ENCODE results near the gene RRAGC. TPM values are rescaled to one million over a fixed set of nuclear protein-coding genes. Genes with fewer than 3 reads are reported as not detected.

Gene RRAGC
- polyA plus RNA-seq, 1 donor from 2014 or later: 23.6 TPM

DNA sequence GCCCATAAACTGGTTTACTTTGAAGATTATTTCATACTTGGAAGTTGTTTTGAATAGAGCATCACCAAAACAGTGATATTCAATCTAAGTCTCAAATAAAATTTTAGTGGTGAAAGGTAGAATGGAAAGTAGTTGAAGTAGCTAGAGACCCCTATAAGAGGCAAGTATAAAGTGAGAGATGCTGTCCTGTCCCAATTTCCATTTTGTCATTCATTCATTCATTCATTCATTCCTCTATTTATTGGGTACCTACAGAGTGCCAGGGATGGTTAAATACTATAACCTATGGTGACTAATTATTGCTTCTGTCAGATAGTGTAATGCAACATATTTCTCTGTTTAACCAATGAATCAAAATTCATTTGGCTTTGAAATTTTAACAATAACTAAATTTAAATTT lies 32.7 kb downstream of the RRAGC start:
- H3K9me3 ChIP-seq (ENCODE audit: low read length): no peaks in the 10 kb centered on the region
- no peak overlapping the region for H3K9ac ChIP-seq (ENCODE audit: low read length)
- no peaks in the 10 kb centered on the region for H3K36me3 ChIP-seq (ENCODE audit: insufficient read depth, low read length)
- H3K27me3 ChIP-seq (ENCODE audit: insufficient read depth, low read depth, low read length): no peaks in the 10 kb centered on the region
- H3F3A ChIP-seq (ENCODE audit: insufficient read depth, low read length, poor library complexity, severe bottlenecking): no peaks in the 10 kb centered on the region
- no peak overlapping the region for H2AFZ ChIP-seq (ENCODE audit: low read depth, low read length)
- H3K27ac ChIP-seq (ENCODE audit: low read length): no peak overlapping the region
- peak overlapping the region; percentile 24 for H3K4me3 ChIP-seq (ENCODE audit: low read length)
- H4K20me1 ChIP-seq (ENCODE audit: insufficient read depth): no peaks in the 10 kb centered on the region
- H3K4me2 ChIP-seq (ENCODE audit: low read length): peak overlapping the region; percentile 13
- TF ChIP-seq, protein P1, sequence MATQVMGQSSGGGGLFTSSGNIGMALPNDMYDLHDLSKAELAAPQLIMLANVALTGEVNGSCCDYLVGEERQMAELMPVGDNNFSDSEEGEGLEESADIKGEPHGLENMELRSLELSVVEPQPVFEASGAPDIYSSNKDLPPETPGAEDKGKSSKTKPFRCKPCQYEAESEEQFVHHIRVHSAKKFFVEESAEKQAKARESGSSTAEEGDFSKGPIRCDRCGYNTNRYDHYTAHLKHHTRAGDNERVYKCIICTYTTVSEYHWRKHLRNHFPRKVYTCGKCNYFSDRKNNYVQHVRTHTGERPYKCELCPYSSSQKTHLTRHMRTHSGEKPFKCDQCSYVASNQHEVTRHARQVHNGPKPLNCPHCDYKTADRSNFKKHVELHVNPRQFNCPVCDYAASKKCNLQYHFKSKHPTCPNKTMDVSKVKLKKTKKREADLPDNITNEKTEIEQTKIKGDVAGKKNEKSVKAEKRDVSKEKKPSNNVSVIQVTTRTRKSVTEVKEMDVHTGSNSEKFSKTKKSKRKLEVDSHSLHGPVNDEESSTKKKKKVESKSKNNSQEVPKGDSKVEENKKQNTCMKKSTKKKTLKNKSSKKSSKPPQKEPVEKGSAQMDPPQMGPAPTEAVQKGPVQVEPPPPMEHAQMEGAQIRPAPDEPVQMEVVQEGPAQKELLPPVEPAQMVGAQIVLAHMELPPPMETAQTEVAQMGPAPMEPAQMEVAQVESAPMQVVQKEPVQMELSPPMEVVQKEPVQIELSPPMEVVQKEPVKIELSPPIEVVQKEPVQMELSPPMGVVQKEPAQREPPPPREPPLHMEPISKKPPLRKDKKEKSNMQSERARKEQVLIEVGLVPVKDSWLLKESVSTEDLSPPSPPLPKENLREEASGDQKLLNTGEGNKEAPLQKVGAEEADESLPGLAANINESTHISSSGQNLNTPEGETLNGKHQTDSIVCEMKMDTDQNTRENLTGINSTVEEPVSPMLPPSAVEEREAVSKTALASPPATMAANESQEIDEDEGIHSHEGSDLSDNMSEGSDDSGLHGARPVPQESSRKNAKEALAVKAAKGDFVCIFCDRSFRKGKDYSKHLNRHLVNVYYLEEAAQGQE (IDR thresholded peaks at IDR 0.05; ENCODE audit: borderline replicate concordance): no peak
- no peak for TF ChIP-seq EZH2 (IDR thresholded peaks at IDR 0.05; ENCODE audit: borderline replicate concordance, insufficient read depth, low read length, poor library complexity, severe bottlenecking)
- TF ChIP-seq POLR2AphosphoS5 (IDR thresholded peaks at IDR 0.05): no peak
- TF ChIP-seq TAF1 (IDR thresholded peaks at IDR 0.05; ENCODE audit: low read depth): no peak
- TF ChIP-seq, protein P2, sequence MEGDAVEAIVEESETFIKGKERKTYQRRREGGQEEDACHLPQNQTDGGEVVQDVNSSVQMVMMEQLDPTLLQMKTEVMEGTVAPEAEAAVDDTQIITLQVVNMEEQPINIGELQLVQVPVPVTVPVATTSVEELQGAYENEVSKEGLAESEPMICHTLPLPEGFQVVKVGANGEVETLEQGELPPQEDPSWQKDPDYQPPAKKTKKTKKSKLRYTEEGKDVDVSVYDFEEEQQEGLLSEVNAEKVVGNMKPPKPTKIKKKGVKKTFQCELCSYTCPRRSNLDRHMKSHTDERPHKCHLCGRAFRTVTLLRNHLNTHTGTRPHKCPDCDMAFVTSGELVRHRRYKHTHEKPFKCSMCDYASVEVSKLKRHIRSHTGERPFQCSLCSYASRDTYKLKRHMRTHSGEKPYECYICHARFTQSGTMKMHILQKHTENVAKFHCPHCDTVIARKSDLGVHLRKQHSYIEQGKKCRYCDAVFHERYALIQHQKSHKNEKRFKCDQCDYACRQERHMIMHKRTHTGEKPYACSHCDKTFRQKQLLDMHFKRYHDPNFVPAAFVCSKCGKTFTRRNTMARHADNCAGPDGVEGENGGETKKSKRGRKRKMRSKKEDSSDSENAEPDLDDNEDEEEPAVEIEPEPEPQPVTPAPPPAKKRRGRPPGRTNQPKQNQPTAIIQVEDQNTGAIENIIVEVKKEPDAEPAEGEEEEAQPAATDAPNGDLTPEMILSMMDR (IDR thresholded peaks at IDR 0.05; ENCODE audit: poor library complexity, severe bottlenecking): no peak
- TF ChIP-seq MXI1 (conservative IDR thresholded peaks at IDR 0.05; ENCODE audit: poor library complexity, severe bottlenecking): no peak
- TF ChIP-seq SMC3 (conservative IDR thresholded peaks at IDR 0.05; ENCODE audit: poor library complexity): no peak
- TF ChIP-seq RAD21 (conservative IDR thresholded peaks at IDR 0.05): no peak
- TF ChIP-seq EP300 (conservative IDR thresholded peaks at IDR 0.05; ENCODE audit: poor library complexity, severe bottlenecking): no peak
- H3K79me2 ChIP-seq (replicated peaks; ENCODE audit: insufficient read depth, low read length): no peaks in the 10 kb centered on the region
- H3K9me2 ChIP-seq (ENCODE audit: insufficient read depth, low read length): no peaks in the 10 kb centered on the region

GRCh38 chr1:38826262-38826661 lies 33.3 kb downstream of the RRAGC start:
- Histone ChIP-seq H3K9ac (ENCODE audit: low read length) (no peak overlapping the region), H3K4me3 (ENCODE audit: low read length) (peak overlapping the region; percentile 24), H2AFZ (ENCODE audit: low read depth, low read length) (no peak overlapping the region), H3K27ac (ENCODE audit: low read length) (no peak overlapping the region), H3K79me2 (replicated peaks; ENCODE audit: insufficient read depth, low read length) (no peaks in the 10 kb centered on the region), H3K4me2 (ENCODE audit: low read length) (peak overlapping the region; percentile 13), H3K9me3 (ENCODE audit: low read length) (no peaks in the 10 kb centered on the region), H4K20me1 (ENCODE audit: insufficient read depth) (no peaks in the 10 kb centered on the region), H3F3A (ENCODE audit: insufficient read depth, low read length, poor library complexity, severe bottlenecking) (no peaks in the 10 kb centered on the region), H3K9me2 (ENCODE audit: insufficient read depth, low read length) (no peaks in the 10 kb centered on the region), H3K36me3 (ENCODE audit: insufficient read depth, low read length) (no peaks in the 10 kb centered on the region), H3K27me3 (ENCODE audit: insufficient read depth, low read depth, low read length) (no peaks in the 10 kb centered on the region)
- TF ChIP-seq POLR2AphosphoS5 (IDR thresholded peaks at IDR 0.05): peak; percentile 31
- TF ChIP-seq, protein P1 (IDR thresholded peaks at IDR 0.05; ENCODE audit: borderline replicate concordance): no peak
- TF ChIP-seq MXI1 (conservative IDR thresholded peaks at IDR 0.05; ENCODE audit: poor library complexity, severe bottlenecking): no peak
